ENCODE measurements around the gene CDC20. TPM values are rescaled to one million over a fixed set of nuclear protein-coding genes. Genes with fewer than 3 reads are reported as not detected.

Gene CDC20
- total RNA-seq, 1 donor from 2014 or later = 166 TPM

- no peak for TF ChIP-seq CTCF (conservative IDR thresholded peaks at IDR 0.05; ENCODE audit: low read depth, low read length)
- H3K4me3 ChIP-seq (ENCODE audit: low read depth, low read length) = no peak overlapping the region
- DNase-seq (ENCODE audit: low read depth) = no peak
Measured at GRCh38 chr1:43402089-43402865, 43.5 kb downstream of the CDC20 start.

GRCh38 chr1:43404353-43404752, 45.6 kb downstream of the CDC20 start:
- no peak for TF ChIP-seq CTCF (conservative IDR thresholded peaks at IDR 0.05; ENCODE audit: low read depth, low read length)
- DNase-seq (ENCODE audit: low read depth) = no peak
- no peak overlapping the region for H3K4me3 ChIP-seq (ENCODE audit: low read depth, low read length)

- no peak for DNase-seq (ENCODE audit: low read depth)
- H3K4me3 ChIP-seq (ENCODE audit: low read depth, low read length) = no peak overlapping the region
- TF ChIP-seq CTCF (conservative IDR thresholded peaks at IDR 0.05; ENCODE audit: low read depth, low read length) = no peak
Measured at GRCh38 chr1:43405219-43405875, 46.6 kb downstream of the CDC20 start.

- no peak for DNase-seq (ENCODE audit: low read depth)
- TF ChIP-seq CTCF (conservative IDR thresholded peaks at IDR 0.05; ENCODE audit: low read depth, low read length) = no peak
- no peak overlapping the region for H3K4me3 ChIP-seq (ENCODE audit: low read depth, low read length)
Measured at GRCh38 chr1:43405876-43406234, 47.1 kb downstream of the CDC20 start.

GRCh38 chr1:43410571-43410970, 51.8 kb downstream of the CDC20 start:
- DNase-seq (ENCODE audit: low read depth) = no peak
- H3K4me3 ChIP-seq (ENCODE audit: low read depth, low read length) = no peak overlapping the region
- TF ChIP-seq CTCF (conservative IDR thresholded peaks at IDR 0.05; ENCODE audit: low read depth, low read length) = no peak

Other genes starting within 250 kb of the CDC20 start
- 117 and 173 TPM in 2 replicates for gene EBNA1BP2, start 186.7 kb upstream of the CDC20 start, total RNA-seq
- 0.07 and 0.46 TPM in 2 replicates for gene CFAP57, start 186.7 kb upstream of the CDC20 start, total RNA-seq
- 4.9 and 7.0 TPM in 2 replicates for gene TMEM125, start 89.0 kb upstream of the CDC20 start, total RNA-seq
- gene C1orf210, start 73.4 kb upstream of the CDC20 start, total RNA-seq = 0.29 and 2.5 TPM in 2 replicates
- gene TIE1, start 58.0 kb upstream of the CDC20 start, total RNA-seq = 1.1 and 1.2 TPM in 2 replicates
- not detected in 2 replicates for gene MPL, start 21.2 kb upstream of the CDC20 start, total RNA-seq
- gene ELOVL1, start 9.0 kb downstream of the CDC20 start, total RNA-seq = 100 and 143 TPM in 2 replicates
- gene MED8, start 30.8 kb downstream of the CDC20 start, total RNA-seq = 25.2 and 41.7 TPM in 2 replicates
- 7.7 and 10.6 TPM in 2 replicates for gene SZT2, start 30.9 kb downstream of the CDC20 start, total RNA-seq
- 124 and 135 TPM in 2 replicates for gene HYI, start 95.0 kb downstream of the CDC20 start, total RNA-seq
- gene PTPRF, start 171.9 kb downstream of the CDC20 start, total RNA-seq = 138 and 155 TPM in 2 replicates

Data from epithelial cell of proximal tubule (primary cell).